GM18861 (cell line): Measurements from ENCODE around the gene GPHN.
"Not testable (repeated sequence)": the region's sequence is repeated elsewhere in the genome, so short reads cannot be mapped to it uniquely, and the experiment has no call there.

Experiments used
- ATAC-seq: cut with Tn5 transposase; IDR thresholded peaks from one replicate; pipeline ENCODE4 v1.9.1; 2021; ENCODE audit not compliant: unreplicated experiment

Gene GPHN

GRCh38 chr14:67016856-67017255 lies 508.9 kb downstream of the GPHN start:
- ATAC-seq = no peak

DNA sequence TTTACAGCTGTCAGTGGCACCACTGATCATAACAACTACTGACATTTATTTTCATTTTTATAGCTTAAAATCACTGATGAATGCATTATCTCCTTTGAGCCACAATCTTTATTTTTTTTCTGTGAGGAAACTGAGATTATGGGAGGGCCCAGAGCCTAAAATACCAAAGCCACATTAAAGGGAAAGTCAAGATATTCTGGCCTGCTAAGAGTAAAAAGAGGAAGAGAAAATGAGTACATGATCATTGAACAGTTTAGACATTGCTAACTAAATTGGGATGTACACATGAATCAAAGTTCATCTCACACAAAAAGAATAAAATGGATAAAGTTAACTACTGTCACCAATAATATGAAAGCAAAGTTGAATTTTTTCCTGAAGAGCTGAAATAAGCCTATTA lies 510.8 kb downstream of the GPHN start:
- no peak for ATAC-seq

GRCh38 chr14:67019796-67020195 lies 511.8 kb downstream of the GPHN start:
- no peak for ATAC-seq

- no peak for ATAC-seq
Observed at GRCh38 chr14:67031920-67032774, 524.2 kb downstream of the GPHN start.

GRCh38 chr14:67045440-67045839 lies 537.5 kb downstream of the GPHN start:
- ATAC-seq = no peak

DNA sequence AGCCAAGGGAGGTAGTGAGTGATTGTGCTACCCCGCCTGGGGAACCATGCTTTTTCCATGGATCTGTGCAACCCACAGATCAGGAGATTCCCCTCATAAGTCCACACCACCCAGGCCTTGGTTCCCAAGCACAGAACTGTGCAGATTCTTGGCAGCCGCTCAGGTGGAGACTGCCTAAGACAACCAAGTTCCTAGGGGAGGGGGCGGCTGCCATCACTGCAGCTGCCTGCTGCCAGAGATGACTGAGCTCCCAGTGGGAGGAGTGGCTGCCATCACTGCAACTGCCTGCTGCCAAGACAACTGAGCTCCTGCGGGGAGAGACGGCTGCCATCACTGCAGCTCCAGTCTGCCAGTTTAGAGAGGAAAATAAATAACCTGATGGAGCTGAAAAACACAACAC lies 542.9 kb downstream of the GPHN start:
- ATAC-seq = no peak

- ATAC-seq = no peak
Observed at GRCh38 chr14:67056684-67057083, 548.7 kb downstream of the GPHN start.

GRCh38 chr14:67059596-67059995 lies 551.6 kb downstream of the GPHN start:
- ATAC-seq = no peak

- no peak for ATAC-seq
Observed at GRCh38 chr14:67060546-67060945, 552.6 kb downstream of the GPHN start.

DNA sequence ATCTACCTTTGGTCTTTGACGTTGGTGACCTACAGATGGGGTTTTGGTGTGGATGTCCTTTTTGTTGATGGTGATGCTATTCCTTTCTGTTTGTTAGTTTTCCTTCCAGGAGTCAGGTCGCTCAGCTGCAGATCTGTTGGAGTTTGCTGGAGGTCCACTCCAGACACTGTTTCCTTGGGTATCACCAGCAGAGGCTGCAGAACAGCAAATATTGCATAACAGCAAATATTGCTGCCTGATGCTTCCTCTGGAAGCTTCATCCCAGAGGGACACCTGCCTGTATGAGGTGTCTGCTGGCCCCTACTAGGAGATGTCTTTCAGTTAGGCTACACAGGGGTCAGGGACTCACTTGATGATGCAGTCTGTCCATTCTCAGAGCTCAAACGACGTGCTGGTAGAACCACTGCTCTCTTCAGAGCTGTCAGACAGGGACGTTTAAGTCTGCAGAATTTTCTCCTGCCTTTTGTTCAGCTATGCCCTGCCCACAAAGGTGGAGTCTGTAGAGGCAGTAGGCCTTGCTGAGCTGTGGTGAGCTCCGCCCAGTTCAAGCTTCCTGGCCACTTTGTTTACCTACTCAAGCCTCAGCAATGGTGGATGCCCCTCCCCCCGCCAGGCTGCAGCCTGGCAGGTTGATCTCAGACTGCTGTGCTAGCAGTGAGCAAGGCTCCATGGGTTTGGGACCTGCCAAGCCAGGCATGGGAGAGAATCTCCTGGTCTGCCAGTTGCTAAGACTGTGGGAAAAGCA lies 559.3 kb downstream of the GPHN start:
- not testable (repeated sequence) for ATAC-seq

- ATAC-seq = no peak
Observed at GRCh38 chr14:67068251-67068650, 560.3 kb downstream of the GPHN start.

GRCh38 chr14:67071506-67071905 lies 563.6 kb downstream of the GPHN start:
- ATAC-seq = no peak

DNA sequence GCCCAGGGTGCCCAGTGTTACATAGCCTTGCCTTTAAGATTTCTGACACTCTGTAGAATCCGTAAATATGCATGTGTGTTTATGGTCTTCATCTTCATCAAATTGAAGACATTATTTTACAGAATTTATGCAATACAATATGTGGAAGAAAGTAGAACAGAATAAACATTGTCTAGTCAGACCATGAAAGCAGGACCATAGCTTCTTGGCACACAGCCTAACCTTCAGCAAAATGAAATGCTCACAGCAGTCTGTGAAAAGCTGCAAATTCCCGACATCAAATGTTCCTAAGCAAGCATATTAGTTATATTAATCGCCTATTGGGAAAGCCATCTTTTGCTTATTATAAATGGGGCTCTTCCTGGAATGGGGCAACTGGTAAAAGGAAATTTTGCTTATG lies 570.0 kb downstream of the GPHN start:
- ATAC-seq = no peak

- ATAC-seq = no peak
Observed at GRCh38 chr14:67079846-67080245, 571.9 kb downstream of the GPHN start.

- ATAC-seq = no peak
Observed at GRCh38 chr14:67108230-67108629, 600.3 kb downstream of the GPHN start.

GRCh38 chr14:67111022-67111421 lies 603.1 kb downstream of the GPHN start:
- no peak for ATAC-seq

GRCh38 chr14:67112344-67112743 lies 604.4 kb downstream of the GPHN start:
- no peak for ATAC-seq

DNA sequence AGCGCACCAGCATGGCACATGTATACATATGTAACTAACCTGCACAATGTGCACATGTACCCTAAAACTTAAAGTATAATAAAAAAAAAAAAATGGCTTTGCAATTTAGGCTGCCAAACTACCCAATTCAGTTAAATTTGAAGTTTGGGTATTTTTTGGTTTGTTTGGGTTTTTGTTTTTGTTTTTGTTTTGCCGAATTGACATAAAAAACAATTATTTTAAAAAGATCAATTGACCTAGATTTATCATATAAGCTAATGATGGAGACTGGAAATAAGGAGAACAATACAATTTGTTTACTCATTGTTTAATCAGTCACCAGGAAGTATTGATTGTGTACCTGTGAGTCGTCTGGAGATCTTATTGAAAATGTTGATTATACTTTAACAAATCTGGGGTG lies 619.2 kb downstream of the GPHN start:
- no peak for ATAC-seq

DNA sequence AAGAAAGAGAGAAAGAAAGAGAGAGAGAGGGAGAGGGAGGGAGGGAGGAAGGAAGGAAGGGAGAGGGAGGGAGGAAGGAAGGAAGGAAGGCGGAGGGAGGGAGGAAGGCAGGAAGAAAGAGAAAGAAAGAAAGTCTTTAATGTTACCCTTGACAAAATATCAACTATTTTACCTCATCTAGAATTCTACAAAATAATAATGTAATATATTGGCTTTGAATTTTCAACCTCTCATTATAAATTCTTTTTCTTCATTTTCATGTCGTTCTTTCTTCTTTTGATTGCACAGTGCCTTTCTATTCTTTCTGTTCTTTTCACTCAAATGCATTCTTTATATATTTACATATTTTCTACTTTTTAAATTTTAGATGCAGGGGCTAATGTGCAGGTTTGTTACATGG lies 621.8 kb downstream of the GPHN start:
- no peak for ATAC-seq

DNA sequence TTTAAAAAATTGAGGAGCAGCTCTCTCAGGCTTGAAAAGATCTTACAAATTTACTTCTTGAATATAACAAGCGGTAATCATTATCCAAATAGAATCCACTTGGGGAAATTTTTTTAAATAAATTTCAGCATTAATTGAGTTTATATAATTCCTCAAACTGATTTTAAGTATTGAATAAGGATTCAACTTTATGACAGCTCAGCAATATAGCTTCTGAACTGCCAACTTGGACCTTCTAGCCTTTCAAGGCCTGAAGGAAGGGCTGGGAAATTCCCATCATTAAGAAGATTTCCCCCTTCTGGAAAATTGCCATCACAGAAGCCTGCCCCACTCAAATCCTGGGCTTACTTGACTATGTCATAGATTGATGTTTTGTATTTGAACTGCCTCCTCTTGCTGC lies 623.7 kb downstream of the GPHN start:
- no peak for ATAC-seq

DNA sequence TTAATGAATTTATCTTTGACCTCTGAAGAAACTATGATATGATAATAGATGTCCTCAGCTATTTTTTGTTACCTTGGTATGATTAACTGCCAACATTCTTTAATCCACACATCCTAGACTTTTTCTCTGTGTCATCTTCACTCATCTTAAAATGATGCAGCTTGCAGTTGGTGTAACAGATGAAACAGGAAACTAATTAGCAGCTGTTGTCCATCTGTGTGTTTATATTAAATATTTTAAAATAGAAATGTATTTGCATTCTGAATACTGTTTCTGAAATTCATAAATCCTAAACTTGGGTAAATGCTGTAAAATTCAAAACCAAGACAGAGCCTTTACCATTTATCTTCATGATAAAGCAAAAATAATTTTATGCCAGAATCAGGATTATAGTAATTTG lies 625.2 kb downstream of the GPHN start:
- ATAC-seq = no peak
